Measurements from ENCODE around the gene MAML2. TPM values are rescaled to one million over a fixed set of nuclear protein-coding genes. Genes with fewer than 3 reads are reported as not detected.

The MAML2 gene
- total and polyA plus RNA-seq, 2 experiments from 2014 or later: 2.0 to 7.1 TPM

- H3K4me1 Mint-ChIP-seq: peaks cover 29% of the 10 kb centered on the region
- Histone ChIP-seq H3K9me2 (ENCODE audit: insufficient read depth) (no peaks in the 10 kb centered on the region), H3K4me1 (ENCODE audit: insufficient read depth) (peaks cover 43% of the 10 kb centered on the region), H3K36me3 (ENCODE audit: insufficient read depth) (no peaks in the 10 kb centered on the region), H3K27ac (ENCODE audit: low read depth) (no peak overlapping the region), H3K27me3 (ENCODE audit: insufficient read depth) (no peaks in the 10 kb centered on the region), H3K79me2 (replicated peaks; ENCODE audit: insufficient read depth) (no peaks in the 10 kb centered on the region), H3K4me2 (no peak overlapping the region), H3K4me3 (no peak overlapping the region), H2AFZ (no peak overlapping the region), H4K20me1 (replicated peaks; ENCODE audit: insufficient read depth) (no peaks in the 10 kb centered on the region), H3F3A (replicated peaks; ENCODE audit: low read depth) (no peaks in the 10 kb centered on the region)
- H3K9me3 Mint-ChIP-seq: no peaks in the 10 kb centered on the region
- H3K27me3 Mint-ChIP-seq (ENCODE audit: insufficient read depth, low read depth, poor library complexity): peaks cover 9% of the 10 kb centered on the region
- H3K36me3 Mint-ChIP-seq (ENCODE audit: low read depth): no peaks in the 10 kb centered on the region
- no peak overlapping the region for H3K4me3 Mint-ChIP-seq
- no peak overlapping the region for H3K27ac Mint-ChIP-seq
- no peak for DNase-seq (ENCODE audit: low spot score)
- no peak for ATAC-seq
- TF ChIP-seq STAT1 (IDR thresholded peaks at IDR 0.05; ENCODE audit: unreplicated experiment) (no peak), ZNF114 (CRISPR knock-in tag; IDR thresholded peaks at IDR 0.05) (no peak), POLR2AphosphoS5 (IDR thresholded peaks at IDR 0.05; ENCODE audit: low read depth) (no peak), ZNF462 (CRISPR knock-in tag; IDR thresholded peaks at IDR 0.05) (no peak)
Observed at GRCh38 chr11:96017856-96018255, 325.1 kb downstream of the MAML2 start.

GRCh38 chr11:96016978-96017502, 326.0 kb downstream of the MAML2 start:
- Mint-ChIP-seq H3K36me3 (ENCODE audit: low read depth) (no peaks in the 10 kb centered on the region), H3K4me3 (no peak overlapping the region), H3K27me3 (ENCODE audit: insufficient read depth, low read depth, poor library complexity) (peaks cover 9% of the 10 kb centered on the region), H3K9me3 (no peaks in the 10 kb centered on the region), H3K4me1 (peaks cover 36% of the 10 kb centered on the region), H3K27ac (no peak overlapping the region)
- Histone ChIP-seq H3K4me2 (no peak overlapping the region), H3K36me3 (ENCODE audit: insufficient read depth) (no peaks in the 10 kb centered on the region), H4K20me1 (replicated peaks; ENCODE audit: insufficient read depth) (no peaks in the 10 kb centered on the region), H3K9me2 (ENCODE audit: insufficient read depth) (no peaks in the 10 kb centered on the region), H3K79me2 (replicated peaks; ENCODE audit: insufficient read depth) (no peaks in the 10 kb centered on the region), H3F3A (replicated peaks; ENCODE audit: low read depth) (no peaks in the 10 kb centered on the region), H3K4me1 (ENCODE audit: insufficient read depth) (peaks cover 46% of the 10 kb centered on the region), H3K4me3 (no peak overlapping the region), H2AFZ (no peak overlapping the region), H3K27me3 (ENCODE audit: insufficient read depth) (no peaks in the 10 kb centered on the region), H3K27ac (ENCODE audit: low read depth) (no peak overlapping the region)
- ATAC-seq (no peak), DNase-seq (ENCODE audit: low spot score) (no peak)
- TF ChIP-seq ZNF462 (CRISPR knock-in tag; IDR thresholded peaks at IDR 0.05): no peak
- TF ChIP-seq STAT1 (IDR thresholded peaks at IDR 0.05; ENCODE audit: unreplicated experiment): no peak

Measured in GM23338 (cell line).